ENCODE measurements around the gene OR8H2. TPM values are rescaled to one million over a fixed set of nuclear protein-coding genes. Genes with fewer than 3 reads are reported as not detected.

The OR8H2 gene
- total RNA-seq, 2 donors from 2014 or later, result not detected

DNA sequence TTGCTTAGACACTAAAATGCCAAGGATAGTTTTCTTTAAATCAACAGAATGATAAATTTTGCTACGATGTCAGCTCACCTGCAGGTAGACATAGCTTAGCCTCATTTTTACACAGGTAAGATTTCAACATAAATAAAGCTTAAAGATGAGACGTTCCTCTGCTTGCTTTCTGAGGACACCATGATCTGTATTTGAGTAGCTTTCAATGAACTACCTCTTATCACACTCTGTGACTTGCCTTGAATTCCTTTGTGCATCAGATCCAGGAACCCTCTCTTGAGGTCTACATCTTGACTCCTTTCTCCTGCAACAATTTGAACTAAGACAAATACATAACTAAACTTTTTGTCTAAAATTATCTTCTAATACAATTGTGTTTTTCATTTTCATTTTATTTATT, 36.5 kb upstream of the OR8H2 start:
- WGBS, 2 experiments (ENCODE audit: insufficient coverage in 1 of 2, insufficient read length in 1 of 2), result 88 to 89% methylated on average over 2 of the region's 2 CpGs
- Mint-ChIP-seq H3K36me3 (ENCODE audit: low read depth) (no peaks in the 10 kb centered on the region), H3K27me3 (ENCODE audit: insufficient read depth) (no peaks in the 10 kb centered on the region), H3K9me3 (no peaks in the 10 kb centered on the region), H3K4me3 (no peak overlapping the region), H3K27ac (no peak overlapping the region), H3K4me1 (no peaks in the 10 kb centered on the region)
- Histone ChIP-seq H3K4me1 (ENCODE audit: control insufficient read depth, insufficient read depth, low read length) (no peaks in the 10 kb centered on the region), H3K9me3 (ENCODE audit: control insufficient read depth, low read length) (no peaks in the 10 kb centered on the region), H3K36me3 (ENCODE audit: control insufficient read depth, insufficient read depth, low read length) (no peaks in the 10 kb centered on the region), H3K4me3 (ENCODE audit: low read length) (no peak overlapping the region), H3K9ac (ENCODE audit: extremely low read depth, low read length, poor library complexity, severe bottlenecking) (no peak overlapping the region), H3K27ac (ENCODE audit: low read depth, low read length) (no peak overlapping the region), H3K27me3 (ENCODE audit: control insufficient read depth, insufficient read depth, low read length, poor library complexity, severe bottlenecking) (no peaks in the 10 kb centered on the region)
- TF ChIP-seq, protein P1, sequence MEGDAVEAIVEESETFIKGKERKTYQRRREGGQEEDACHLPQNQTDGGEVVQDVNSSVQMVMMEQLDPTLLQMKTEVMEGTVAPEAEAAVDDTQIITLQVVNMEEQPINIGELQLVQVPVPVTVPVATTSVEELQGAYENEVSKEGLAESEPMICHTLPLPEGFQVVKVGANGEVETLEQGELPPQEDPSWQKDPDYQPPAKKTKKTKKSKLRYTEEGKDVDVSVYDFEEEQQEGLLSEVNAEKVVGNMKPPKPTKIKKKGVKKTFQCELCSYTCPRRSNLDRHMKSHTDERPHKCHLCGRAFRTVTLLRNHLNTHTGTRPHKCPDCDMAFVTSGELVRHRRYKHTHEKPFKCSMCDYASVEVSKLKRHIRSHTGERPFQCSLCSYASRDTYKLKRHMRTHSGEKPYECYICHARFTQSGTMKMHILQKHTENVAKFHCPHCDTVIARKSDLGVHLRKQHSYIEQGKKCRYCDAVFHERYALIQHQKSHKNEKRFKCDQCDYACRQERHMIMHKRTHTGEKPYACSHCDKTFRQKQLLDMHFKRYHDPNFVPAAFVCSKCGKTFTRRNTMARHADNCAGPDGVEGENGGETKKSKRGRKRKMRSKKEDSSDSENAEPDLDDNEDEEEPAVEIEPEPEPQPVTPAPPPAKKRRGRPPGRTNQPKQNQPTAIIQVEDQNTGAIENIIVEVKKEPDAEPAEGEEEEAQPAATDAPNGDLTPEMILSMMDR (conservative IDR thresholded peaks at IDR 0.05), result no peak
- no peak for DNase-seq

DNA sequence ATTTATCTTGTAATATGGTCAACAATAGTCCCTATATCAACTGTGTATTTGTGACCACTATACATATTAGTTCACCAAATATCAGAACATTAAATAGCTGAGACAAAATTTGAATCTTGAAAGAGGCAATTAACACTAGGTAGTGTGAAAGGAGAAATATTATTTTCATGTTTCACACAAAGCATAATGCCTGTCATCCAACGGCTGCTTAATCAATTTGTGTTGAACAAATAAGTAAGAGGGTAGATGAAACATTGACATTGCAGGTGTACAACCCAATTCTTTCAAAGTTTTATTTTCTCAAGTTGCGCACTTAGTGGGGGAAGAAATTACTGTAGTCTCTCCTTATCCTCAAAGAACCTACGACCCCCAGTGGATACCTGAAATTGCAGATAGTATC, 13.8 kb upstream of the OR8H2 start:
- Histone ChIP-seq H3K36me3 (ENCODE audit: control insufficient read depth, insufficient read depth, low read length) (no peaks in the 10 kb centered on the region), H3K4me3 (ENCODE audit: low read length) (no peak overlapping the region), H3K27ac (ENCODE audit: low read depth, low read length) (no peak overlapping the region), H3K27me3 (ENCODE audit: control insufficient read depth, insufficient read depth, low read length, poor library complexity, severe bottlenecking) (no peaks in the 10 kb centered on the region), H3K9ac (ENCODE audit: extremely low read depth, low read length, poor library complexity, severe bottlenecking) (no peak overlapping the region), H3K9me3 (ENCODE audit: control insufficient read depth, low read length) (no peaks in the 10 kb centered on the region), H3K4me1 (ENCODE audit: control insufficient read depth, insufficient read depth, low read length) (no peaks in the 10 kb centered on the region)
- Mint-ChIP-seq H3K27ac (no peak overlapping the region), H3K27me3 (ENCODE audit: insufficient read depth) (no peaks in the 10 kb centered on the region), H3K4me1 (no peaks in the 10 kb centered on the region), H3K9me3 (no peaks in the 10 kb centered on the region), H3K4me3 (no peak overlapping the region), H3K36me3 (ENCODE audit: low read depth) (no peaks in the 10 kb centered on the region)
- TF ChIP-seq, protein P1 (conservative IDR thresholded peaks at IDR 0.05), result no peak
- 70% methylated on average over 3 of the region's 3 CpGs; no CpG with 5 or more reads in 1 of the 2 experiments for WGBS, 2 experiments (ENCODE audit: insufficient coverage in 1 of 2, insufficient read length in 1 of 2)
- DNase-seq, result no peak

DNA sequence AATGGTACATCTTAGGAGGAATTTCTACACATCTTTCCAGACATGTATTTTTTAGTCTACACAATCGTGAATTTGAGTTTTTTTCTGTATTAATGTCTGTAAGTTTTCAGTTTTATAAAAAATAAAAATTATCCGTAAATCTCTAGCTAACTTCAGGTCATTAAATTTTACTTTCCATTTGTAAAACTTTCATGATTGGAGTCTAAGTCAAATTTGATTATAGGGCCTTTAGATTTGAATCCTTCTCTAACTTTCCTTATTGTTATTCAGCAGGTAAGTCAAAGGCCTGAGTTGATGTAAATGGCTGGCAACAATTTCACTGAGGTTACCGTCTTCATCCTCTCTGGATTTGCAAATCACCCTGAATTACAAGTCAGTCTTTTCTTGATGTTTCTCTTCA, 10.5 kb upstream of the OR8H2 start, which contains the start of gene OR8I2:
TSS of gene OR8I2 (plus strand) at position 301 of the 400 bp plus-strand sequence. CDS start at position 301, 0 bp downstream.
- WGBS, 2 experiments (ENCODE audit: insufficient coverage in 1 of 2, insufficient read length in 1 of 2), result 96% methylated on average over 2 of the region's 3 CpGs; no CpG with 5 or more reads in 1 of the 2 experiments
- Histone ChIP-seq H3K4me1 (ENCODE audit: control insufficient read depth, insufficient read depth, low read length) (no peaks in the 10 kb centered on the region), H3K27me3 (ENCODE audit: control insufficient read depth, insufficient read depth, low read length, poor library complexity, severe bottlenecking) (no peaks in the 10 kb centered on the region), H3K36me3 (ENCODE audit: control insufficient read depth, insufficient read depth, low read length) (no peaks in the 10 kb centered on the region), H3K4me3 (ENCODE audit: low read length) (no peak within 1 kb of the TSS), H3K27ac (ENCODE audit: low read depth, low read length) (no peak within 1 kb of the TSS), H3K9ac (ENCODE audit: extremely low read depth, low read length, poor library complexity, severe bottlenecking) (no peak within 1 kb of the TSS), H3K9me3 (ENCODE audit: control insufficient read depth, low read length) (no peaks in the 10 kb centered on the region)
- TF ChIP-seq, protein P1 (conservative IDR thresholded peaks at IDR 0.05), result no peak
- DNase-seq, result no peak
- no peaks in the 10 kb centered on the region for H3K27me3 Mint-ChIP-seq (ENCODE audit: insufficient read depth)
- no peak within 1 kb of the TSS for H3K27ac Mint-ChIP-seq
- H3K36me3 Mint-ChIP-seq (ENCODE audit: low read depth), result no peaks in the 10 kb centered on the region
- no peak within 1 kb of the TSS for H3K4me3 Mint-ChIP-seq
- H3K9me3 Mint-ChIP-seq, result no peaks in the 10 kb centered on the region
- no peaks in the 10 kb centered on the region for H3K4me1 Mint-ChIP-seq
